SH-SY5Y (cell line): ENCODE data around the gene INPP5B.

ENCODE experiments used
- GATA2 ChIP-seq: IDR thresholded peaks from 2 replicates; pipeline ENCODE4 v1.6.1; 2011; ENCODE audit warnings: mild to moderate bottlenecking, low read depth, low read length
- GATA3 ChIP-seq: IDR thresholded peaks from 2 replicates; pipeline ENCODE4 v1.6.1; 2011; ENCODE audit warnings: low read depth, mild to moderate bottlenecking, low read length, moderate library complexity

GRCh38 chr1:37839676-37840075, 107.2 kb downstream of the INPP5B start:
- TF ChIP-seq GATA2: no peak
- no peak for TF ChIP-seq GATA3
